ENCODE measurements around the gene VWA3A. TPM values are rescaled to one million over a fixed set of nuclear protein-coding genes. Genes with fewer than 3 reads are reported as not detected.
"Not testable (repeated sequence)": the region's sequence is repeated elsewhere in the genome, so short reads cannot be mapped to it uniquely, and the experiment has no call there.

The VWA3A gene
- total and polyA plus RNA-seq, 2 experiments from 2014 or later, result 0.16 to 0.24 TPM

- Histone ChIP-seq H3K36me3 (no peaks in the 10 kb centered on the region), H3K4me1 (ENCODE audit: low read depth) (no peaks in the 10 kb centered on the region), H3K27ac (no peak overlapping the region), H3K9me3 (ENCODE audit: low read depth) (no peaks in the 10 kb centered on the region), H3K4me3 (no peak overlapping the region), H3K27me3 (no peaks in the 10 kb centered on the region)
- no peak for TF ChIP-seq CTCF (IDR thresholded peaks at IDR 0.05; ENCODE audit: low read depth, low read length)
- DNase-seq (ENCODE audit: low read depth in 1 of 2, low spot score in 1 of 2), result no peak
Measured at GRCh38 chr16:22123146-22123545, 30.8 kb downstream of the VWA3A start.

GRCh38 chr16:22123759-22124490 is 31.6 kb downstream of the VWA3A start:
- DNase-seq (ENCODE audit: low read depth in 1 of 2, low spot score in 1 of 2), result no peak
- no peaks in the 10 kb centered on the region for H3K9me3 ChIP-seq (ENCODE audit: low read depth)
- no peak overlapping the region for H3K27ac ChIP-seq
- H3K4me3 ChIP-seq, result no peak overlapping the region
- no peaks in the 10 kb centered on the region for H3K27me3 ChIP-seq
- H3K4me1 ChIP-seq (ENCODE audit: low read depth), result no peaks in the 10 kb centered on the region
- no peaks in the 10 kb centered on the region for H3K36me3 ChIP-seq
- no peak for TF ChIP-seq CTCF (IDR thresholded peaks at IDR 0.05; ENCODE audit: low read depth, low read length)

GRCh38 chr16:22124583-22125284 is 32.4 kb downstream of the VWA3A start:
- Histone ChIP-seq H3K4me3 (no peak overlapping the region), H3K9me3 (ENCODE audit: low read depth) (no peaks in the 10 kb centered on the region), H3K4me1 (ENCODE audit: low read depth) (no peaks in the 10 kb centered on the region), H3K36me3 (no peaks in the 10 kb centered on the region), H3K27me3 (no peaks in the 10 kb centered on the region), H3K27ac (no peak overlapping the region)
- no peak for TF ChIP-seq CTCF (IDR thresholded peaks at IDR 0.05; ENCODE audit: low read depth, low read length)
- DNase-seq (ENCODE audit: low read depth in 1 of 2, low spot score in 1 of 2), result no peak

- no peak for TF ChIP-seq CTCF (IDR thresholded peaks at IDR 0.05; ENCODE audit: low read depth, low read length)
- DNase-seq (ENCODE audit: low read depth in 1 of 2, low spot score in 1 of 2), result peak in 1 of 2 donors; percentile 44
- no peaks in the 10 kb centered on the region for H3K27me3 ChIP-seq
- no peak overlapping the region for H3K27ac ChIP-seq
- H3K36me3 ChIP-seq, result no peaks in the 10 kb centered on the region
- H3K4me1 ChIP-seq (ENCODE audit: low read depth), result no peaks in the 10 kb centered on the region
- no peak overlapping the region for H3K4me3 ChIP-seq
- H3K9me3 ChIP-seq (ENCODE audit: low read depth), result no peaks in the 10 kb centered on the region
Measured at GRCh38 chr16:22126037-22126558, 33.8 kb downstream of the VWA3A start.

GRCh38 chr16:22128537-22128936 is 36.2 kb downstream of the VWA3A start:
- not testable (repeated sequence) for H3K36me3 ChIP-seq; H3K4me1 ChIP-seq (ENCODE audit: low read depth); H3K4me3 ChIP-seq; H3K9me3 ChIP-seq (ENCODE audit: low read depth); H3K27ac ChIP-seq; DNase-seq (ENCODE audit: low read depth in 1 of 2, low spot score in 1 of 2); H3K27me3 ChIP-seq

GRCh38 chr16:22130528-22130927 is 38.2 kb downstream of the VWA3A start:
- no peak for TF ChIP-seq CTCF (IDR thresholded peaks at IDR 0.05; ENCODE audit: low read depth, low read length)
- DNase-seq (ENCODE audit: low read depth in 1 of 2, low spot score in 1 of 2), result no peak
- no peak overlapping the region for H3K27ac ChIP-seq
- H3K36me3 ChIP-seq, result no peaks in the 10 kb centered on the region
- no peak overlapping the region for H3K4me3 ChIP-seq
- H3K9me3 ChIP-seq (ENCODE audit: low read depth), result no peaks in the 10 kb centered on the region
- H3K27me3 ChIP-seq, result no peaks in the 10 kb centered on the region
- no peaks in the 10 kb centered on the region for H3K4me1 ChIP-seq (ENCODE audit: low read depth)
